OCI-LY1 (cell line): ENCODE measurements around the gene MAFG.

ENCODE experiments used
- H2AFZ ChIP-seq: fragments of 200-600 bp; sonication (generic), shearing (Covaris generic); 2 replicates; pipeline ENCODE4 v1.6.0; 2014; ENCODE audit warnings: antibody characterized with exemption, mild to moderate bottlenecking, low read length
- H3F3A ChIP-seq: fragments of 200-600 bp; sonication (generic), shearing (Covaris generic); 2 replicates; pipeline ENCODE4 v1.6.0; 2014; ENCODE audit warnings: mild to moderate bottlenecking, antibody characterized with exemption, low read length, moderate library complexity; ENCODE audit not compliant: insufficient read depth
- H3K27ac ChIP-seq: fragments of 200-600 bp; sonication (generic); 2 replicates; pipeline ENCODE4 v1.5.1; 2014; ENCODE audit warnings: low read length, mixed run types, mild to moderate bottlenecking, low read depth; ENCODE audit not compliant: poor library complexity, severe bottlenecking
- H3K27me3 ChIP-seq: fragments of 200-600 bp; sonication (generic); 2 replicates; pipeline ENCODE4 v1.6.0; 2014; ENCODE audit warnings: antibody characterized with exemption, mild to moderate bottlenecking, low read length, moderate library complexity; ENCODE audit not compliant: insufficient read depth
- H3K36me3 ChIP-seq: fragments of 200-600 bp; sonication (generic); 2 replicates; pipeline ENCODE4 v1.6.1; 2014; ENCODE audit warnings: mild to moderate bottlenecking, antibody characterized with exemption, low read length, moderate library complexity, mixed read lengths; ENCODE audit not compliant: insufficient read depth
- H3K4me1 ChIP-seq: fragments of 200-600 bp; sonication (generic); 2 replicates; pipeline ENCODE4 v1.5.1; 2014; ENCODE audit warnings: mild to moderate bottlenecking, low read length, moderate library complexity; ENCODE audit not compliant: insufficient read depth, severe bottlenecking
- H3K4me2 ChIP-seq: fragments of 200-600 bp; sonication (generic), shearing (Covaris generic); 2 replicates; pipeline ENCODE4 v1.6.1; 2014; ENCODE audit warnings: low read length
- H3K4me3 ChIP-seq: fragments of 200-600 bp; sonication (generic); 2 replicates; pipeline ENCODE4 v1.5.1; 2014; ENCODE audit warnings: low read length, low read depth, mild to moderate bottlenecking, mixed read lengths; ENCODE audit not compliant: poor library complexity, severe bottlenecking
- H3K79me2 ChIP-seq: fragments of 200-600 bp; shearing (Covaris generic); 2 replicates; pipeline ENCODE4 v1.6.1; 2016; ENCODE audit warnings: mixed run types, low read length, mixed read lengths; ENCODE audit not compliant: insufficient read depth
- H3K9ac ChIP-seq: fragments of 200-600 bp; sonication (generic), shearing (Covaris generic); 2 replicates; pipeline ENCODE4 v1.6.1; 2014; ENCODE audit warnings: mild to moderate bottlenecking, low read length, mixed read lengths
- H3K9me2 ChIP-seq: fragments of 200-600 bp; sonication (generic), shearing (Covaris generic); 2 replicates; pipeline ENCODE4 v1.6.1; 2014; ENCODE audit warnings: low read depth, mild to moderate bottlenecking, low read length, mixed read lengths
- H3K9me3 ChIP-seq: fragments of 200-600 bp; shearing (Covaris generic); 2 replicates; pipeline ENCODE4 v1.6.1; 2014; ENCODE audit warnings: low read length, mixed read lengths
- H4K20me1 ChIP-seq: fragments of 200-600 bp; sonication (generic), shearing (Covaris generic); 2 replicates; pipeline ENCODE4 v1.6.0; 2016; ENCODE audit warnings: mild to moderate bottlenecking, low read length; ENCODE audit not compliant: insufficient read depth
- CTCF ChIP-seq: fragments of 200-600 bp; sonication (generic), shearing (Covaris generic); IDR thresholded peaks from 2 replicates; pipeline ENCODE4 v1.5.1; 2017; ENCODE audit warnings: mild to moderate bottlenecking, antibody characterized with exemption, low read length, moderate library complexity, mixed read lengths
- EZH2 ChIP-seq: fragments of 200-600 bp; sonication (generic), shearing (Covaris generic); IDR thresholded peaks from 2 replicates; pipeline ENCODE4 v1.8.0; 2017; ENCODE audit warnings: borderline replicate concordance, mixed run types, mild to moderate bottlenecking, antibody characterized with exemption, low read length, moderate library complexity, mixed read lengths

Gene MAFG

GRCh38 chr17:81907219-81908145 is 20.1 kb downstream of the MAFG start:
- H3K4me2 ChIP-seq = no peak overlapping the region
- peaks cover 22% of the 10 kb centered on the region for H3K4me1 ChIP-seq
- no peak overlapping the region for H2AFZ ChIP-seq
- no peaks in the 10 kb centered on the region for H3F3A ChIP-seq
- H3K27ac ChIP-seq = no peak overlapping the region
- no peaks in the 10 kb centered on the region for H3K79me2 ChIP-seq
- H3K4me3 ChIP-seq = no peak overlapping the region
- H3K36me3 ChIP-seq = peaks cover 61% of the 10 kb centered on the region
- H4K20me1 ChIP-seq = no peaks in the 10 kb centered on the region
- H3K9me2 ChIP-seq = no peaks in the 10 kb centered on the region
- H3K27me3 ChIP-seq = 0 out of 2 replicates have a peak, but pooled peaks cover 4% of the 10 kb centered on the region
- TF ChIP-seq CTCF (peak; percentile 22; the same call in 1 of the 2 replicates), EZH2 (no peak)
- no peaks in the 10 kb centered on the region for H3K9me3 ChIP-seq
- H3K9ac ChIP-seq = no peak overlapping the region

GRCh38 chr17:81906476-81907218 is 20.9 kb downstream of the MAFG start:
- no peaks in the 10 kb centered on the region for H3K9me3 ChIP-seq
- H3K27ac ChIP-seq = no peak overlapping the region
- TF ChIP-seq EZH2 = no peak
- peak; percentile 47 for TF ChIP-seq CTCF
- peaks cover 23% of the 10 kb centered on the region for H3K4me1 ChIP-seq
- no peak overlapping the region for H3K4me3 ChIP-seq
- no peaks in the 10 kb centered on the region for H4K20me1 ChIP-seq
- no peak overlapping the region for H3K9ac ChIP-seq
- H3K36me3 ChIP-seq = peaks cover 53% of the 10 kb centered on the region
- no peak overlapping the region for H3K4me2 ChIP-seq
- H3F3A ChIP-seq = no peaks in the 10 kb centered on the region
- no peak overlapping the region for H2AFZ ChIP-seq
- H3K9me2 ChIP-seq = no peaks in the 10 kb centered on the region
- no peaks in the 10 kb centered on the region for H3K79me2 ChIP-seq
- peaks cover 4% of the 10 kb centered on the region; the same call in 1 of the 2 replicates for H3K27me3 ChIP-seq

GRCh38 chr17:81905993-81906392 is 21.5 kb downstream of the MAFG start:
- no peak overlapping the region for H3K4me3 ChIP-seq
- no peaks in the 10 kb centered on the region for H4K20me1 ChIP-seq
- H3F3A ChIP-seq = no peaks in the 10 kb centered on the region
- no peak for TF ChIP-seq EZH2
- TF ChIP-seq CTCF = no peak
- H3K36me3 ChIP-seq = peaks cover 53% of the 10 kb centered on the region
- H3K4me1 ChIP-seq = peaks cover 21% of the 10 kb centered on the region
- no peak overlapping the region for H3K4me2 ChIP-seq
- H2AFZ ChIP-seq = no peak overlapping the region
- H3K27ac ChIP-seq = no peak overlapping the region
- no peaks in the 10 kb centered on the region for H3K9me3 ChIP-seq
- peaks cover 4% of the 10 kb centered on the region; the same call in 1 of the 2 replicates for H3K27me3 ChIP-seq
- no peaks in the 10 kb centered on the region for H3K79me2 ChIP-seq
- no peaks in the 10 kb centered on the region for H3K9me2 ChIP-seq
- H3K9ac ChIP-seq = no peak overlapping the region
